ENCODE data around the gene MROH8.

DNA sequence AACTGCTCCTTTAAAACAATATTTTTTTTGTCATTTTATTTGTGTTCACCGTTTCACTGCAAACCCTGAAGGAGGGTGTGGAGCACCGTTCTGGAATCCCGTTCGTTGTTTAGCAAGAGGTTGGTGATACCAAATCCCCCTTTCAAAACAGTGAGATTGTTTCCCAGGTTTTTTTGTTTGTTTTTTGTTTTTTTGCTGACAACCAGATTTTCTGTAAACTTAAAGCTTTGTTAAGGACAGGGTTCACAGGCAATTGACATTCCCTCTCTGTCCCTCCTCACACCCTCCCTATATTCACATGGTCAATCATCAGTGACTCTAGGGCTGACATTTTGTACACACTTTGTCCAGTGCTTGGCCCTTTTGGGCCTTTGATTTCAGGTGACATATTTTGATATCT is 21.0 kb upstream of the MROH8 start:
- TF ChIP-seq, protein P1, sequence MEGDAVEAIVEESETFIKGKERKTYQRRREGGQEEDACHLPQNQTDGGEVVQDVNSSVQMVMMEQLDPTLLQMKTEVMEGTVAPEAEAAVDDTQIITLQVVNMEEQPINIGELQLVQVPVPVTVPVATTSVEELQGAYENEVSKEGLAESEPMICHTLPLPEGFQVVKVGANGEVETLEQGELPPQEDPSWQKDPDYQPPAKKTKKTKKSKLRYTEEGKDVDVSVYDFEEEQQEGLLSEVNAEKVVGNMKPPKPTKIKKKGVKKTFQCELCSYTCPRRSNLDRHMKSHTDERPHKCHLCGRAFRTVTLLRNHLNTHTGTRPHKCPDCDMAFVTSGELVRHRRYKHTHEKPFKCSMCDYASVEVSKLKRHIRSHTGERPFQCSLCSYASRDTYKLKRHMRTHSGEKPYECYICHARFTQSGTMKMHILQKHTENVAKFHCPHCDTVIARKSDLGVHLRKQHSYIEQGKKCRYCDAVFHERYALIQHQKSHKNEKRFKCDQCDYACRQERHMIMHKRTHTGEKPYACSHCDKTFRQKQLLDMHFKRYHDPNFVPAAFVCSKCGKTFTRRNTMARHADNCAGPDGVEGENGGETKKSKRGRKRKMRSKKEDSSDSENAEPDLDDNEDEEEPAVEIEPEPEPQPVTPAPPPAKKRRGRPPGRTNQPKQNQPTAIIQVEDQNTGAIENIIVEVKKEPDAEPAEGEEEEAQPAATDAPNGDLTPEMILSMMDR (IDR thresholded peaks at IDR 0.05) = no peak
- TF ChIP-seq SIN3A (IDR thresholded peaks at IDR 0.05; ENCODE audit: borderline replicate concordance, insufficient read depth, low read depth, low read length) = no peak
- TF ChIP-seq POLR2AphosphoS5 (IDR thresholded peaks at IDR 0.05; ENCODE audit: low read depth, low read length) = no peak
- TF ChIP-seq REST (IDR thresholded peaks at IDR 0.05; ENCODE audit: insufficient read depth in 1 of 2, low read depth in 2 of 2, low read length in 1 of 2) = no peak

Data from Panc1 (cell line).